GM21360 (cell line): ENCODE measurements around the gene HGF.

Source experiments
- ATAC-seq: cut with Tn5 transposase; IDR thresholded peaks from one replicate; pipeline ENCODE4 v1.9.1; 2021; ENCODE audit warnings: mild to moderate bottlenecking, moderate library complexity; ENCODE audit not compliant: unreplicated experiment

Gene HGF

GRCh38 chr7:81776948-81777630 is 7.2 kb upstream of the HGF start:
- ATAC-seq = no peak

DNA sequence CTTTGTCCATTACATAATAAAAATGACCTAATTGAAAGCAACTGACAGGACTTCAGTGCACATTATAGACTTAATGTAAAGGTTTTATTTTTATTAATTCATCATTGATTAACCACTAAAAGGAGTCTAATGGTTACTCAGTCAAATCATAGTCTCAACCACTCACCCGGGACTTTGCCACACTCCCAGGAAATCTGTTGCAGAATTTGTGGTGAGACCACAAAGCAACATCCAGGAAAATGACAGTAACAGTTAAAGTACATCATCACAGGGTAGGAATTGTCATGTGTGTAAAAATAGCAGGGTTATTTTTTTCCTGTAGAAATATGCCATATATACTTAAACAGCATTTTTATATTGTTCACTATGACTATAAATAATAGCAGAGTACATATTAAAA is 6.3 kb upstream of the HGF start:
- ATAC-seq = no peak

- no peak for ATAC-seq
Measured at GRCh38 chr7:81775560-81775959, 5.7 kb upstream of the HGF start.

GRCh38 chr7:81774551-81774950 is 4.7 kb upstream of the HGF start:
- ATAC-seq = no peak

GRCh38 chr7:81770728-81771223 is 929 bp upstream of the HGF start:
- ATAC-seq = no peak

- no peak for ATAC-seq
Measured at GRCh38 chr7:81768951-81769778, 682 bp downstream of the HGF start.

DNA sequence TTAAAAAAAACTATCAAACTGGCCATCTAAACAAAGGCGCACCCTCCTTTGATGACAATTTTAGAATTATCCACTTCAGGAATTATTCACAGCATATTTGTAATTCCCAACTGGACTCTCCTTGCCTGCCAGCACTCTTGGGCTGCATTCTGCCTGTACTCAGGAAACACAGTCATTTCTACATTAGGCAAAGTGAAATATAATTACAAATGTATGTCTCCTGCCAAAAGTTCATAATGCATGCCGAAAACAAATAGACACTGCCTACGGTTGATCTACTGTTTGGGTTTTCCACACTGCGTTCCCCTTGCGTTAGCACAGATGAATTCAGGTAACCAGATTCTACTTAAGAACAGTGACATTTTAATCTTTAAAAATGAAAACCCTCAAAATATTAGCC is 1.9 kb downstream of the HGF start:
- ATAC-seq = no peak

DNA sequence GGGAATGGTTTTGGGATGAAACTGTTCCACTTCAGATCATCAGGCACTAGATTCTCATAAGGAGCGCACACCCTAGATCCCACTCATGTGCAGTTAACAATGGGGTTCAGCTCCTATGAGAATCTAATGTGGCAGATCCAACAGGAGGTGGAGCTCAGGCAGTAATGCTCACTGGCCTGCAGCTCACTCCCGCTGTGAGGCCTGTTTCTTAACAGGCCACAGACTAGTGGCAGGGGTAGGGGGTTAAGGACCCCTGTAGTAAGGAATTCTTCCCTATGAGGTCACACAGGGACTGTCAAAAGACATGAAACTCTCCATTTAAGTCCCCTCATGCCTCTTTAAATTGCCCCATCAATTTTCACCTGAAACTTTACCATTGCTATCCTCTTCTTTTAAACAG is 8.0 kb downstream of the HGF start:
- ATAC-seq = no peak

- ATAC-seq = no peak
Measured at GRCh38 chr7:81761031-81761430, 8.8 kb downstream of the HGF start.

GRCh38 chr7:81754918-81755696 is 14.7 kb downstream of the HGF start:
- no peak for ATAC-seq

DNA sequence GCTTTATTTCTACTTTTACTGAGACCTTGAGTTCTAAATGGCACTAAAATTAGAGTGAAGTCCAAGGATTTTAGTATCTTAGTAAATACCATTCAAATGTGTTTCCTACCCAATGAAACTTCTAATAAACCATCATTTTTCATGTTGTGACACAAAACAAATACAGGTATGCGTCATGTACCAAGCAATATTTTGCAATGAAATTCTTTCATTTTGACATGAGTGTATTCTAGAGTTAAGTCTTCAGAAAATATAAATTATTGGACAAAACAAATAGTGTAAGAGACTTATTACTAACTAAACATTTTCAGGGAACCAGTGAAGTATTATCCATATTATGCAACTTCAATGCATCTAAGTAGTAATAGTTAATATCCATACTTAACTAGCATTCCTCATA is 16.5 kb downstream of the HGF start:
- no peak for ATAC-seq

GRCh38 chr7:81752318-81752714 is 17.5 kb downstream of the HGF start:
- no peak for ATAC-seq

GRCh38 chr7:81751619-81752317 is 18.1 kb downstream of the HGF start:
- ATAC-seq = no peak

- no peak for ATAC-seq
Measured at GRCh38 chr7:81745637-81746036, 24.2 kb downstream of the HGF start.

DNA sequence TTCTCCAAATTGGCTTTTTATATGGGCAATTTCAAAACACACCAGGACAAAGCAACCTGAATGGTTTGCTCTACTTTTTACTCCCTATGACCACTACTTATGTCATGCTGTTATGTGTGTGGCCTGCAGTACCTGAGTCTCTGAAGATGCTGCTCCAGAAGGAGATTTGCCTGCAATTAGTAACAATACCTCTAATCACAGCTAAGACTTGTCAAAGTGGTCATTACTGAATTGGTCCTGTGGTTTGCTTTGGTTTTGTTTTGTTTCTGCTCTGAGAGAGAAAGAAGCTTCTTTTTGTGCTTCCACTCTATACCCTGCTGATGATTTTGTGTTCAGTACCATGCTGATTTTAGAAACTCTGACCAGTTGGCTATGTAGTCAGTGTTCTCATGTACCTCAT is 25.5 kb downstream of the HGF start:
- no peak for ATAC-seq

DNA sequence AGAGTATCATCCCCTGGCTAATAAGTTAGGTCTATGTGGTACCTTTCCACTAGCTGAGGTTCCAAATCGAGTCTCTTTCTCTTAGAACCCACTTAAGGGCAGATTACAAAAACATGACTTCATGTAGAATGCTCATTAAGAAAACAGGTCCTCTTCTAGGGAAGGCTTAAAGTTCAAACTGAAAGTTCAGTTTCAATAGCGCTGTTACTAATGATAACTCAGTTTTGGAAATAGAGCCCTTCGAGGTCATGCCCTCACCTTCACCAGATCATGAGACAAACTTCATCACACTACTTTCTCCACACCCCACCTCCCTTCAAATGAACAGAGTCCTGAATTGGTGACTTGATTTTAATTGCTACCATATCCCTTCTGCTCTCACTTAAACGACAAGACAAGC is 26.2 kb downstream of the HGF start:
- ATAC-seq = no peak

GRCh38 chr7:81743201-81743600 is 26.6 kb downstream of the HGF start:
- no peak for ATAC-seq

GRCh38 chr7:81740403-81740802 is 29.4 kb downstream of the HGF start:
- no peak for ATAC-seq

GRCh38 chr7:81736091-81736490 is 33.8 kb downstream of the HGF start:
- no peak for ATAC-seq

DNA sequence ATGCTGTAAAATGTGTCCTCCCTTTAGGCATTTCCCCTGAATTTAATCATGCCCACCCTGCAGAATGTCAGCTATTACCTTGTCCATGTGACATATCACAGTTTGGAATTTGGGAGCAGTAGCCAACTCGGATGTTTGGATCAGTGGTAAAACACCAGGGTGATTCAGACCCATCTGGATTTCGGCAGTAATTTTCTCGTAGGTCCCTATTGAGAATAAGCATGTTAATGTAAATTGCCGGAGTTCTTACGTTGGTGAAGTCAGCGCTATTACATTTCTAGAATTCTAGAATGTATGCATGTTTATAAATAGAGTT is 44.1 kb downstream of the HGF start:
- ATAC-seq = no peak
